ENCODE data around the gene CXCL10. TPM values are rescaled to one million over a fixed set of nuclear protein-coding genes. Genes with fewer than 3 reads are reported as not detected.
"Not testable (repeated sequence)": the region's sequence is repeated elsewhere in the genome, so short reads cannot be mapped to it uniquely, and the experiment has no call there.

CXCL10 gene
- total RNA-seq, 1 donor from 2014 or later, result not detected

GRCh38 chr4:76053730-76054129 lies 30.4 kb upstream of the CXCL10 start:
- H3K36me3 ChIP-seq (ENCODE audit: control insufficient read depth, insufficient read depth, low read length), result no peaks in the 10 kb centered on the region
- no peak overlapping the region for H3K4me3 ChIP-seq (ENCODE audit: low read depth, low read length)
- no peak for TF ChIP-seq CTCF (IDR thresholded peaks at IDR 0.05; ENCODE audit: insufficient read depth, low read length, poor library complexity, severe bottlenecking)
- H3K27me3 ChIP-seq (ENCODE audit: control insufficient read depth, insufficient read depth, low read length), result peaks cover 2% of the 10 kb centered on the region
- DNase-seq (ENCODE audit: low read depth), result no peak

GRCh38 chr4:76050560-76051050 lies 27.3 kb upstream of the CXCL10 start:
- DNase-seq (ENCODE audit: low read depth); H3K4me3 ChIP-seq (ENCODE audit: low read depth, low read length); H3K36me3 ChIP-seq (ENCODE audit: control insufficient read depth, insufficient read depth, low read length); H3K27me3 ChIP-seq (ENCODE audit: control insufficient read depth, insufficient read depth, low read length): not testable (repeated sequence)

GRCh38 chr4:76049860-76050416 lies 26.6 kb upstream of the CXCL10 start:
- H3K27me3 ChIP-seq (ENCODE audit: control insufficient read depth, insufficient read depth, low read length); H3K4me3 ChIP-seq (ENCODE audit: low read depth, low read length); DNase-seq (ENCODE audit: low read depth); H3K36me3 ChIP-seq (ENCODE audit: control insufficient read depth, insufficient read depth, low read length): not testable (repeated sequence)

GRCh38 chr4:76044686-76045085 lies 21.4 kb upstream of the CXCL10 start:
- not testable (repeated sequence) for H3K36me3 ChIP-seq (ENCODE audit: control insufficient read depth, insufficient read depth, low read length); H3K27me3 ChIP-seq (ENCODE audit: control insufficient read depth, insufficient read depth, low read length); DNase-seq (ENCODE audit: low read depth); H3K4me3 ChIP-seq (ENCODE audit: low read depth, low read length)

- not testable (repeated sequence) for H3K4me3 ChIP-seq (ENCODE audit: low read depth, low read length); H3K36me3 ChIP-seq (ENCODE audit: control insufficient read depth, insufficient read depth, low read length); H3K27me3 ChIP-seq (ENCODE audit: control insufficient read depth, insufficient read depth, low read length); DNase-seq (ENCODE audit: low read depth)
These were observed 20.0 kb upstream of the CXCL10 start for GRCh38 chr4:76043306-76043705.

GRCh38 chr4:76042241-76042998 lies 19.1 kb upstream of the CXCL10 start:
- not testable (repeated sequence) for DNase-seq (ENCODE audit: low read depth); H3K4me3 ChIP-seq (ENCODE audit: low read depth, low read length); H3K36me3 ChIP-seq (ENCODE audit: control insufficient read depth, insufficient read depth, low read length); H3K27me3 ChIP-seq (ENCODE audit: control insufficient read depth, insufficient read depth, low read length)

GRCh38 chr4:76036855-76037254 lies 13.6 kb upstream of the CXCL10 start:
- TF ChIP-seq CTCF (IDR thresholded peaks at IDR 0.05; ENCODE audit: insufficient read depth, low read length, poor library complexity, severe bottlenecking), result no peak
- H3K4me3 ChIP-seq (ENCODE audit: low read depth, low read length), result no peak overlapping the region
- no peaks in the 10 kb centered on the region for H3K27me3 ChIP-seq (ENCODE audit: control insufficient read depth, insufficient read depth, low read length)
- H3K36me3 ChIP-seq (ENCODE audit: control insufficient read depth, insufficient read depth, low read length), result no peaks in the 10 kb centered on the region
- no peak for DNase-seq (ENCODE audit: low read depth)

GRCh38 chr4:76035799-76036380 lies 12.6 kb upstream of the CXCL10 start, which contains the start of gene CXCL11:
TSS of gene CXCL11 (minus strand) at chr4:76036070. CDS start at chr4:76035987, 83 bp downstream.
- H3K4me3 ChIP-seq (ENCODE audit: low read depth, low read length), result no peak within 1 kb of the TSS
- H3K27me3 ChIP-seq (ENCODE audit: control insufficient read depth, insufficient read depth, low read length), result no peaks in the 10 kb centered on the region
- H3K36me3 ChIP-seq (ENCODE audit: control insufficient read depth, insufficient read depth, low read length), result no peaks in the 10 kb centered on the region
- DNase-seq (ENCODE audit: low read depth), result no peak
- TF ChIP-seq CTCF (IDR thresholded peaks at IDR 0.05; ENCODE audit: insufficient read depth, low read length, poor library complexity, severe bottlenecking), result no peak

Measured in kidney epithelial cell (primary cell).